HepG2 (cell line): ENCODE measurements around the gene PARK7. TPM values are rescaled to one million over a fixed set of nuclear protein-coding genes. Genes with fewer than 3 reads are reported as not detected.

ENCODE experiments used
- ATAC-seq: fragments of 200-7000 bp; cut with Tn5 transposase; 3 replicates; pipeline ENCODE4 v1.9.1; 2020; ENCODE audit warnings: mild to moderate bottlenecking, moderate library complexity
- BruUV-seq: library from RNA; stranded (reverse); fragments of 400-500 nt; replicated peaks from 2 replicates; lab custom pipeline; 2021; lab: Mats Ljungman, UMichigan
- CTCF ChIA-PET: fragments of 300-600 bp; formaldehyde crosslinking; extraction: SDS; loops from one replicate; lab custom pipeline; 2021; ENCODE audit warnings: low total read pairs, inconsistent platforms, low intra/inter-chr PET ratio; lab: Yijun Ruan, JAX
- POLR2A ChIA-PET: fragments of 350-600 bp; sonication (Branson Sonifier 250); formaldehyde crosslinking; loops from one replicate; lab custom pipeline; 2020; ENCODE audit warnings: antibody characterized with exemption, inconsistent platforms; lab: Yijun Ruan, JAX
- DNase-seq: peaks from one replicate; pipeline ENCODE4 v3.0.0-alpha.2; 2015; ENCODE audit warnings: low spot score
- FAIRE-seq: peaks from 3 replicates; lab custom pipeline; 2011; peaks lifted over from hg19 to GRCh38; lab: Jason Lieb, UNC
- H2AFZ ChIP-seq: one replicate; pipeline ENCODE4 v1.6.1; 2011; ENCODE audit warnings: low read length, inconsistent platforms
- H3K27ac ChIP-seq: fragments of 300-600 bp; 3 replicates; pipeline ENCODE4 v1.8.0; 2011; ENCODE audit warnings: mixed run types, mild to moderate bottlenecking, mixed read lengths, low read length, inconsistent platforms; ENCODE audit not compliant: insufficient read depth; ENCODE audit errors: extremely low read length
- H3K27me3 ChIP-seq, 2 experiments: fragments of 200-600 bp in 1 of 2; 2 replicates in 1 of 2; 3 replicates in 1 of 2; pipeline versions ENCODE4 v1.6.0 to v1.8.0; 2011; ENCODE audit warnings: low read length in 2 of 2, mild to moderate bottlenecking in 2 of 2, moderate library complexity in 2 of 2, inconsistent platforms in 1 of 2; ENCODE audit not compliant: insufficient read depth in 2 of 2, control insufficient read depth in 1 of 2
- H3K36me3 ChIP-seq, 2 experiments: fragments of 200-600 bp in 1 of 2; replicated peaks in 1 of 2; 2 replicates in 1 of 2; 3 replicates in 1 of 2; pipeline versions ENCODE4 v1.5.1 to v1.8.0; 2011; ENCODE audit warnings: low read length in 2 of 2, inconsistent platforms in 1 of 2; ENCODE audit not compliant: insufficient read depth in 2 of 2, control insufficient read depth in 1 of 2
- H3K4me1 ChIP-seq: 2 replicates; pipeline ENCODE4 v1.5.1; 2012; ENCODE audit warnings: low read length, inconsistent platforms; ENCODE audit not compliant: insufficient read depth
- H3K4me2 ChIP-seq: 2 replicates; pipeline ENCODE4 v1.6.0; 2011; ENCODE audit warnings: low read depth, low read length, inconsistent platforms
- H3K4me3 ChIP-seq, 3 experiments: fragments of 200-600 bp in 1 of 3; sonication (generic), shearing (Covaris generic) in 1 of 3; replicated peaks in 1 of 3; 2 replicates each; pipeline ENCODE4 v1.5.1; 2011 to 2016; ENCODE audit warnings: low read length in 3 of 3, inconsistent platforms in 2 of 3, low read depth in 2 of 3, mild to moderate bottlenecking in 2 of 3, control low read depth in 1 of 3, mixed read lengths in 1 of 3; ENCODE audit not compliant: insufficient read depth in 1 of 3
- H3K79me2 ChIP-seq: one replicate; pipeline ENCODE4 v1.6.1; 2011; ENCODE audit warnings: low read length, inconsistent platforms; ENCODE audit not compliant: insufficient read depth
- H3K9ac ChIP-seq: 2 replicates; pipeline ENCODE4 v1.6.0; 2011; ENCODE audit warnings: mild to moderate bottlenecking, low read depth, low read length, inconsistent platforms; ENCODE audit not compliant: insufficient read depth
- H3K9me3 ChIP-seq: 2 replicates; pipeline ENCODE4 v1.5.1; 2012; ENCODE audit warnings: mild to moderate bottlenecking, low read length
- H4K20me1 ChIP-seq: 2 replicates; pipeline ENCODE4 v1.6.0; 2011; ENCODE audit warnings: inconsistent platforms, mild to moderate bottlenecking, low read length, moderate library complexity; ENCODE audit not compliant: insufficient read depth
- ADNP ChIP-seq: sonication (generic); formaldehyde crosslinking; IDR thresholded peaks from 2 replicates; pipeline ENCODE4 v1.4.0; 2020; ENCODE audit warnings: missing genetic modification reagents
- AGO1 ChIP-seq: fragments of 200-400 bp; formaldehyde crosslinking; IDR thresholded peaks from 2 replicates; pipeline ENCODE4 v1.6.1; 2017; ENCODE audit warnings: mild to moderate bottlenecking, low read depth, low read length, moderate library complexity; ENCODE audit not compliant: poor library complexity, severe bottlenecking
- AGO2 ChIP-seq: fragments of 200-400 bp; formaldehyde crosslinking; optimal IDR thresholded peaks from 2 replicates; pipeline ENCODE3; 2017; ENCODE audit warnings: mild to moderate bottlenecking, low read depth, low read length, moderate library complexity
- CREB1 ChIP-seq, 2 experiments: fragments of 450-650 bp in 1 of 2; IDR thresholded peaks; 2 replicates each; pipeline ENCODE4 v1.6.1; 2016 to 2017; ENCODE audit warnings: control low read depth in 1 of 2, mild to moderate bottlenecking in 1 of 2, missing compliant biosample characterization in 1 of 2, missing genetic modification characterization in 1 of 2
- MYC ChIP-seq: sonication (generic); formaldehyde crosslinking; IDR thresholded peaks from 2 replicates; pipeline ENCODE4 v1.9.0; 2021; ENCODE audit warnings: missing genetic modification reagents, borderline replicate concordance
- NFATC3 ChIP-seq: sonication (generic); formaldehyde crosslinking; IDR thresholded peaks from 2 replicates; pipeline ENCODE4 v1.5.1; 2020; ENCODE audit warnings: mild to moderate bottlenecking, missing genetic modification reagents
- NFRKB ChIP-seq: fragments of 450-650 bp; IDR thresholded peaks from 2 replicates; pipeline ENCODE4 v1.6.1; 2017
- NR2F1 ChIP-seq, 2 experiments: fragments of 450-650 bp in 1 of 2; formaldehyde crosslinking in 1 of 2; IDR thresholded peaks; 2 replicates each; pipeline versions ENCODE4 v1.5.0 to v1.6.1; 2016 to 2020; ENCODE audit warnings: mild to moderate bottlenecking in 1 of 2, missing compliant biosample characterization in 1 of 2, missing genetic modification reagents in 1 of 2, moderate library complexity in 1 of 2
- RCOR2 ChIP-seq: IDR thresholded peaks from 2 replicates; pipeline ENCODE4 v1.6.1; 2016; ENCODE audit warnings: missing biosample characterization, missing genetic modification reagents
- TEAD3 ChIP-seq: optimal IDR thresholded peaks from 2 replicates; pipeline ENCODE3; 2016; ENCODE audit warnings: borderline replicate concordance
- ZC3H13 ChIP-seq: sonication (generic); formaldehyde crosslinking; IDR thresholded peaks from 2 replicates; pipeline ENCODE4 v1.8.1; 2023; ENCODE audit warnings: mild to moderate bottlenecking, missing genetic modification reagents, moderate library complexity
- ZFP41 ChIP-seq: sonication (generic); formaldehyde crosslinking; IDR thresholded peaks from 2 replicates; pipeline ENCODE4 v1.4.0; 2020; ENCODE audit warnings: mild to moderate bottlenecking, missing genetic modification reagents, borderline replicate concordance
- ZNF468 ChIP-seq: sonication (generic); formaldehyde crosslinking; IDR thresholded peaks from 2 replicates; pipeline ENCODE4 v1.8.0; 2022; ENCODE audit warnings: mild to moderate bottlenecking, moderate library complexity, missing genetic modification reagents
- WGBS: methylation state at CpG from one replicate; pipeline ENCODE4 v1.1.6; 2017; ENCODE audit warnings: low lambda C conversion rate; 5-methylcytosine and 5-hydroxymethylcytosine counted together
- in situ Hi-C: cut with HindIII; loops from 2 replicates; pipeline ENCODE4 v1.10.0; 2017; ENCODE audit warnings: low pct_unique_long_range_greater_than_20kb; ENCODE audit not compliant: extremely low pct_ligation_motif_present
- intact Hi-C: fragments of 100-400 bp; cut with micrococcal nuclease; formaldehyde crosslinking; loops from one replicate; pipeline ENCODE4 v1.10.0; 2022; ENCODE audit not compliant: unreplicated experiment
- polyA plus RNA-seq, 8 experiments: library from polyadenylated mRNA; depleted of rRNA in 3 of 8; stranded (reverse) in 7 of 8; unstranded in 1 of 8; fragments of >200 nt; fragmentation: Illumina TruSeq in 4 of 8; extraction: Trizol in 4 of 8; gene quantifications; 2 replicates each; pipeline versions ENCODE4 v1.2.1 to v1.2.3, GENCODE V29; 2011 to 2016; ENCODE audit warnings: low read depth in 4 of 8, missing spikeins in 1 of 8, mixed read lengths in 1 of 8; ENCODE audit not compliant: insufficient read depth in 1 of 8
- total RNA-seq, 5 experiments: library from RNA; depleted of rRNA; stranded (reverse); fragments of >200 nt; fragmentation: Illumina TruSeq; extraction: Trizol; gene quantifications; 2 replicates each; pipeline ENCODE4 v1.2.3, GENCODE V29; 2016; ENCODE audit warnings: low read depth in 1 of 5
- TF ChIP-seq, protein P1 (sequence below): IDR thresholded peaks from 2 replicates; pipeline ENCODE4 v1.6.1; 2016; ENCODE audit warnings: control low read depth
- TF ChIP-seq, protein P2 (sequence below): sonication (generic); formaldehyde crosslinking; IDR thresholded peaks from 2 replicates; pipeline ENCODE4 v1.4.0; 2020; ENCODE audit warnings: mild to moderate bottlenecking, low read depth, missing genetic modification reagents
- TF ChIP-seq, protein P3 (sequence below): sonication (generic); formaldehyde crosslinking; IDR thresholded peaks from 2 replicates; pipeline ENCODE4 v1.5.0; 2020; ENCODE audit warnings: mild to moderate bottlenecking, missing genetic modification reagents
- TF ChIP-seq, protein P4 (sequence below): sonication (generic); formaldehyde crosslinking; IDR thresholded peaks from 2 replicates; pipeline ENCODE4 v1.5.0; 2020; ENCODE audit warnings: missing genetic modification reagents, mild to moderate bottlenecking, borderline replicate concordance

Gene PARK7
- total and polyA plus RNA-seq, 2 of the 13 experiments (the other 11 are each of a cell fraction or from before 2014, with no cell fraction given) = 212 to 296 TPM

DNA sequence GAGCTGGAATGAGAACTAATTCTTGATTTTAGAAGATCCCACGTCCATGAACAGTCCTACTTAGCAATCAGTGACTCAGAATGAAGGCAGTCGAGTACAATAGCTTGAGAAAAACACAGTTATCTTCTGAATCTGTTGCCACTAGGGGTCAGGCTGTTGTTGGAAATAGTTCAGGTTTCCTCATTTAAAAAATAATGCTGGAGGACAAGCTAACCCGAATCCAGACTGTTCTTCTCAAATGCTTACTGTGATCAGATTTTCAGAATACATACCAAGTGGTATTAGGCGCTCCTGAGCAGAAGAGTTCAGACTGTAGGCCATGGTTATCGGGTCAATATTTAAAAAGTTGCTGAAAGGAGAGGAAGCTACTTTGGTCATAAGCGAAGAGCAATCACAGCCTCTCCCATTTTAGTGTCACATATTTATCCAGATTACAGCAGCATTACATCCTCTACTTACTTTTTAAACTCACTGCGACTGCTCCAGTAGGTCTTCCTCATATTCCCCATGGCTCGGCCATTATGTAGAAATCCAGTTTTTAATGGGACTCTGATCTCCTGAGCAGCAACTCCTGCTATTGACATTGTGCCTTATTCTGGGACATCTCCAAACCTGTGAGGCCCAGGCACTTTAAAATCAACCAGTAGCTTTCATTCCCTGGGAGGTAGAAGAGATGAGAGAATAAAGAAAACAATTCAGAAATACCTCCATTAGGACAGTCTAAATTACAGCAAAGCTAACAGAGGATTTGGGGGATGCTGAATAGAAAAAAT lies 53.7 kb downstream of the PARK7 start:
- intact Hi-C loops (no loop called here), in situ Hi-C loops (loop anchor here (10.0 kb wide), 1 partner anchor 300 kb away; the partner anchor contains the start of gene SLC45A1)
- whole genome bisulfite sequencing = 58% methylated on average over 8 of the region's 8 CpGs
- Histone ChIP-seq H3K36me3 (peaks cover 29 to 56% of the 10 kb centered on the region in 2 experiments), H3K27me3 (no peaks in the 10 kb centered on the region), H3K4me1 (peaks cover 80% of the 10 kb centered on the region), H3K27ac (peak overlapping the region; percentile 28), H3K79me2 (peaks cover 72% of the 10 kb centered on the region), H3K4me3 (no peak overlapping the region; a peak in 1 of 6 replicates), H4K20me1 (peaks cover 100% of the 10 kb centered on the region), H3K9me3 (no peaks in the 10 kb centered on the region), H3K4me2 (peak overlapping the region; percentile 41; the same call in 1 of the 2 replicates), H2AFZ (no peak overlapping the region), H3K9ac (no peak overlapping the region)
- POLR2A ChIA-PET = interaction anchor here (1.0 to 6.9 kb wide), 10 partner anchors 9 to 300 kb away, joined by 3 to 99 read pairs (median 6); partner anchors contain the start of gene ERRFI1
- FAIRE-seq = no peak
- CTCF ChIA-PET = interaction anchor here (1.0 to 2.3 kb wide), 5 partner anchors 33 to 333 kb away, joined by 3 to 17 read pairs (median 7); no protein-coding TSS in a partner anchor
- DNase-seq = peak; percentile 66
- peak; percentile 18; the same call in 2 of the 3 replicates for ATAC-seq
- no TSS peak for BruUV-seq
- TF ChIP-seq, protein P1, sequence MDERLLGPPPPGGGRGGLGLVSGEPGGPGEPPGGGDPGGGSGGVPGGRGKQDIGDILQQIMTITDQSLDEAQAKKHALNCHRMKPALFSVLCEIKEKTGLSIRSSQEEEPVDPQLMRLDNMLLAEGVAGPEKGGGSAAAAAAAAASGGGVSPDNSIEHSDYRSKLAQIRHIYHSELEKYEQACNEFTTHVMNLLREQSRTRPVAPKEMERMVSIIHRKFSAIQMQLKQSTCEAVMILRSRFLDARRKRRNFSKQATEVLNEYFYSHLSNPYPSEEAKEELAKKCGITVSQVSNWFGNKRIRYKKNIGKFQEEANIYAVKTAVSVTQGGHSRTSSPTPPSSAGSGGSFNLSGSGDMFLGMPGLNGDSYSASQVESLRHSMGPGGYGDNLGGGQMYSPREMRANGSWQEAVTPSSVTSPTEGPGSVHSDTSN = no peak
- TF ChIP-seq NFATC3 (CRISPR knock-in tag) (no peak), TEAD3 (CRISPR knock-in tag) (peak; percentile 19), MYC (CRISPR knock-in tag) (no peak), ZNF468 (no peak), RCOR2 (CRISPR knock-in tag) (no peak), CREB1 (IDR thresholded peaks at IDR 0.05) (no peak), CREB1 (CRISPR knock-in tag; IDR thresholded peaks at IDR 0.05) (0 out of 2 replicates have a peak, but pooled peaks have one; percentile 10), NR2F1 (CRISPR knock-in tag; IDR thresholded peaks at IDR 0.05) (no peak), ZFP41 (CRISPR knock-in tag) (no peak), ADNP (CRISPR knock-in tag) (no peak), AGO2 (peak; percentile 56), ZC3H13 (CRISPR knock-in tag) (0 out of 2 replicates have a peak, but pooled peaks have one; percentile 33), AGO1 (peak; percentile 17), NFRKB (no peak)
- TF ChIP-seq, protein P2, sequence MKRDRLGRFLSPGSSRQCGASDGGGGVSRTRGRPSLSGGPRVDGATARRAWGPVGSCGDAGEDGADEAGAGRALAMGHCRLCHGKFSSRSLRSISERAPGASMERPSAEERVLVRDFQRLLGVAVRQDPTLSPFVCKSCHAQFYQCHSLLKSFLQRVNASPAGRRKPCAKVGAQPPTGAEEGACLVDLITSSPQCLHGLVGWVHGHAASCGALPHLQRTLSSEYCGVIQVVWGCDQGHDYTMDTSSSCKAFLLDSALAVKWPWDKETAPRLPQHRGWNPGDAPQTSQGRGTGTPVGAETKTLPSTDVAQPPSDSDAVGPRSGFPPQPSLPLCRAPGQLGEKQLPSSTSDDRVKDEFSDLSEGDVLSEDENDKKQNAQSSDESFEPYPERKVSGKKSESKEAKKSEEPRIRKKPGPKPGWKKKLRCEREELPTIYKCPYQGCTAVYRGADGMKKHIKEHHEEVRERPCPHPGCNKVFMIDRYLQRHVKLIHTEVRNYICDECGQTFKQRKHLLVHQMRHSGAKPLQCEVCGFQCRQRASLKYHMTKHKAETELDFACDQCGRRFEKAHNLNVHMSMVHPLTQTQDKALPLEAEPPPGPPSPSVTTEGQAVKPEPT (CRISPR knock-in tag) = no peak
- TF ChIP-seq, protein P3, sequence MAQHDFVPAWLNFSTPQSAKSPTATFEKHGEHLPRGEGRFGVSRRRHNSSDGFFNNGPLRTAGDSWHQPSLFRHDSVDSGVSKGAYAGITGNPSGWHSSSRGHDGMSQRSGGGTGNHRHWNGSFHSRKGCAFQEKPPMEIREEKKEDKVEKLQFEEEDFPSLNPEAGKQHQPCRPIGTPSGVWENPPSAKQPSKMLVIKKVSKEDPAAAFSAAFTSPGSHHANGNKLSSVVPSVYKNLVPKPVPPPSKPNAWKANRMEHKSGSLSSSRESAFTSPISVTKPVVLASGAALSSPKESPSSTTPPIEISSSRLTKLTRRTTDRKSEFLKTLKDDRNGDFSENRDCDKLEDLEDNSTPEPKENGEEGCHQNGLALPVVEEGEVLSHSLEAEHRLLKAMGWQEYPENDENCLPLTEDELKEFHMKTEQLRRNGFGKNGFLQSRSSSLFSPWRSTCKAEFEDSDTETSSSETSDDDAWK = no peak
- TF ChIP-seq, protein P4, sequence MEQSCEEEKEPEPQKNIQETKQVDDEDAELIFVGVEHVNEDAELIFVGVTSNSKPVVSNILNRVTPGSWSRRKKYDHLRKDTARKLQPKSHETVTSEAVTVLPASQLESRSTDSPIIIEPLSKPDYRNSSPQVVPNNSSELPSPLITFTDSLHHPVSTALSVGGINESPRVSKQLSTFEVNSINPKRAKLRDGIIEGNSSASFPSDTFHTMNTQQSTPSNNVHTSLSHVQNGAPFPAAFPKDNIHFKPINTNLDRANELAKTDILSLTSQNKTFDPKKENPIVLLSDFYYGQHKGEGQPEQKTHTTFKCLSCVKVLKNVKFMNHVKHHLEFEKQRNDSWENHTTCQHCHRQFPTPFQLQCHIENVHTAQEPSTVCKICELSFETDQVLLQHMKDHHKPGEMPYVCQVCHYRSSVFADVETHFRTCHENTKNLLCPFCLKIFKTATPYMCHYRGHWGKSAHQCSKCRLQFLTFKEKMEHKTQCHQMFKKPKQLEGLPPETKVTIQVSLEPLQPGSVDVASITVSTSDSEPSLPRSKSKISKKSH (CRISPR knock-in tag) = no peak
